GM23248 (cell line): ENCODE data around the gene PDXDC1.
"Not testable (repeated sequence)": the region's sequence is repeated elsewhere in the genome, so short reads cannot be mapped to it uniquely, and the experiment has no call there.

Experiments
- EZH2 ChIP-seq: fragments of 200-600 bp; sonication (generic); IDR thresholded peaks from 2 replicates; pipeline ENCODE4 v1.6.1; 2018; ENCODE audit warnings: antibody characterized with exemption, mild to moderate bottlenecking; ENCODE audit not compliant: insufficient read depth, poor library complexity, severe bottlenecking
- EZH2phosphoT487 ChIP-seq: fragments of 200-600 bp; sonication (generic); IDR thresholded peaks from 2 replicates; pipeline ENCODE4 v1.6.1; 2018; ENCODE audit warnings: antibody characterized with exemption, moderate library complexity, mild to moderate bottlenecking, low read depth; ENCODE audit not compliant: insufficient read depth

DNA sequence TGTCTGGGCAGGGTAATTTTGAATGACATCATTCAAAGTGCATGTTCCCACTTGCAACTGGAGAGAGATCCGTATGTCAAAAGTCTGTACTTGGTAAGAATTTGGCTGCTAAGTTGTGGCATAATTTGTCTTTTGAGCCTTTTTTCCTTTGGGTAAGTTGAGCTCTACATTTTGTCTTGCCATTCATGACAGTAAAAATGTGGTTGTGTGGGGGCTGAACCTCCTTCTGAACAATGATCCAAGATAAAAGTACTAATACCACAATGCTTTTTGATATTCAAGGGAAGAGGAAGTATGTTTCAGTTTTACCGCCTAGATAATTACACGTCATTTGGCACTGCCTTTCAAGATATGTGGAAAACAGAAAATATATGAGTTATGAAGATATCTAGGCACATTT, 32.1 kb upstream of the PDXDC1 start:
- TF ChIP-seq EZH2, EZH2phosphoT487: not testable (repeated sequence)
